MCF 10A (cell line): ENCODE results near the gene EIF6. TPM values are rescaled to one million over a fixed set of nuclear protein-coding genes. Genes with fewer than 3 reads are reported as not detected.

Experiments
- BruUV-seq: library from RNA; stranded (reverse); fragments of 400-500 nt; replicated peaks from 2 replicates; lab custom pipeline; 2021; lab: Mats Ljungman, UMichigan
- CTCF ChIA-PET: fragments of 300-600 bp; sonication (Branson Sonifier 250); formaldehyde crosslinking; extraction: SDS; loops from one replicate; lab custom pipeline; 2021; ENCODE audit warnings: antibody characterized with exemption, inconsistent platforms; lab: Yijun Ruan, JAX
- POLR2A ChIA-PET: fragments of 300-600, 350-650 bp; sonication (Branson Sonifier 250); formaldehyde crosslinking; extraction: SDS; loops from one replicate; lab custom pipeline; 2020; ENCODE audit warnings: antibody characterized with exemption, inconsistent platforms; lab: Yijun Ruan, JAX
- DNase-seq: peaks from one replicate; pipeline ENCODE4 v3.0.0-alpha.2; 2018; ENCODE audit not compliant: unreplicated experiment
- H3K27ac Mint-ChIP-seq: one replicate; pipeline ENCODE4 v1.8.0; 2022; ENCODE audit warnings: mild to moderate bottlenecking, low read depth, mixed read lengths; ENCODE audit not compliant: unreplicated experiment
- H3K27me3 Mint-ChIP-seq: one replicate; pipeline ENCODE4 v1.8.0; 2022; ENCODE audit warnings: mixed read lengths; ENCODE audit not compliant: insufficient read depth, unreplicated experiment
- H3K36me3 Mint-ChIP-seq: one replicate; pipeline ENCODE4 v1.8.0; 2022; ENCODE audit warnings: mild to moderate bottlenecking, moderate library complexity, mixed read lengths; ENCODE audit not compliant: insufficient read depth, unreplicated experiment
- H3K4me1 Mint-ChIP-seq: one replicate; pipeline ENCODE4 v1.8.0; 2022; ENCODE audit warnings: mixed read lengths; ENCODE audit not compliant: insufficient read depth, unreplicated experiment
- H3K4me3 Mint-ChIP-seq: one replicate; pipeline ENCODE4 v1.8.0; 2022; ENCODE audit warnings: mild to moderate bottlenecking, moderate library complexity, mixed read lengths; ENCODE audit not compliant: unreplicated experiment
- H3K9me3 Mint-ChIP-seq: one replicate; pipeline ENCODE4 v1.8.0; 2022; ENCODE audit warnings: mixed read lengths; ENCODE audit not compliant: unreplicated experiment
- intact Hi-C: fragments of 100-400 bp; cut with micrococcal nuclease; formaldehyde crosslinking; loops from 2 replicates; pipeline ENCODE4 v1.14.1; 2022
- total RNA-seq: library from RNA; stranded (reverse); gene quantifications from 2 replicates; pipeline ENCODE4 v1.2.3, GENCODE V29; 2022
- TF ChIP-seq, protein P1 (sequence below): fragments of 200-600 bp; IDR thresholded peaks from one replicate; pipeline ENCODE4 v1.8.0; 2022; ENCODE audit warnings: antibody characterized with exemption, mild to moderate bottlenecking; ENCODE audit not compliant: unreplicated experiment

The EIF6 gene
- total RNA-seq, 1 experiment from 2014 or later, result 322 TPM

DNA sequence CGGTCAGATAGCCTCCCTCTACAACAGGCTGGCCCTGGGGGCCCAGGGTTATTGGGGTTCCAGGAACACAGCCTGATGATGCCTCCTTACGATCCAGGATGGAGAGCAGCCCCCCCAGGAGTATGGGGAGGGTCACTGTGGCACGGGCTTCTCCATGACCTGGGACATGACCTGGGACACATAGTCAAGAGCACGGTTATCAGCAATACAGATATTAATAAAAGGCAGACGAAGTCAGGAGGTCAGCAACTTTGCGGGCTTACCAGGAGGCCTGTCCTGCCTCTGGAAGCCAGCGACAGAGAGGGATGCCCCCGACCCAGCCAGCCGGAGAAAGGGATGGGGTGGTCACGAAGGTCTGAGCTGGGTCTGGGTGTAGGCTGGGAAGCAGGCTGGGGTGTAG lies 7.4 kb downstream of the EIF6 start:
- no peak for DNase-seq
- Mint-ChIP-seq H3K4me3 (peak overlapping the region; percentile 98), H3K9me3 (no peaks in the 10 kb centered on the region), H3K4me1 (peaks cover 26% of the 10 kb centered on the region), H3K27ac (peak overlapping the region; percentile 87), H3K36me3 (peaks cover 60% of the 10 kb centered on the region), H3K27me3 (no peaks in the 10 kb centered on the region)
- POLR2A ChIA-PET, result interaction anchor here (1.0 to 7.3 kb wide), 11 partner anchors 8 to 370 kb away, joined by 3 to 92 read pairs (median 4); partner anchors contain the start of genes CEP250, EDEM2 and UQCC1
- intact Hi-C loops, result no loop called here
- BruUV-seq, result TSS peak; percentile 15
- CTCF ChIA-PET, result interaction anchor here (0.6 to 3.5 kb wide), 7 partner anchors 17 to 190 kb away, joined by 3 to 22 read pairs (median 4); no protein-coding TSS in a partner anchor
- TF ChIP-seq, protein P1, sequence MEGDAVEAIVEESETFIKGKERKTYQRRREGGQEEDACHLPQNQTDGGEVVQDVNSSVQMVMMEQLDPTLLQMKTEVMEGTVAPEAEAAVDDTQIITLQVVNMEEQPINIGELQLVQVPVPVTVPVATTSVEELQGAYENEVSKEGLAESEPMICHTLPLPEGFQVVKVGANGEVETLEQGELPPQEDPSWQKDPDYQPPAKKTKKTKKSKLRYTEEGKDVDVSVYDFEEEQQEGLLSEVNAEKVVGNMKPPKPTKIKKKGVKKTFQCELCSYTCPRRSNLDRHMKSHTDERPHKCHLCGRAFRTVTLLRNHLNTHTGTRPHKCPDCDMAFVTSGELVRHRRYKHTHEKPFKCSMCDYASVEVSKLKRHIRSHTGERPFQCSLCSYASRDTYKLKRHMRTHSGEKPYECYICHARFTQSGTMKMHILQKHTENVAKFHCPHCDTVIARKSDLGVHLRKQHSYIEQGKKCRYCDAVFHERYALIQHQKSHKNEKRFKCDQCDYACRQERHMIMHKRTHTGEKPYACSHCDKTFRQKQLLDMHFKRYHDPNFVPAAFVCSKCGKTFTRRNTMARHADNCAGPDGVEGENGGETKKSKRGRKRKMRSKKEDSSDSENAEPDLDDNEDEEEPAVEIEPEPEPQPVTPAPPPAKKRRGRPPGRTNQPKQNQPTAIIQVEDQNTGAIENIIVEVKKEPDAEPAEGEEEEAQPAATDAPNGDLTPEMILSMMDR, result no peak

DNA sequence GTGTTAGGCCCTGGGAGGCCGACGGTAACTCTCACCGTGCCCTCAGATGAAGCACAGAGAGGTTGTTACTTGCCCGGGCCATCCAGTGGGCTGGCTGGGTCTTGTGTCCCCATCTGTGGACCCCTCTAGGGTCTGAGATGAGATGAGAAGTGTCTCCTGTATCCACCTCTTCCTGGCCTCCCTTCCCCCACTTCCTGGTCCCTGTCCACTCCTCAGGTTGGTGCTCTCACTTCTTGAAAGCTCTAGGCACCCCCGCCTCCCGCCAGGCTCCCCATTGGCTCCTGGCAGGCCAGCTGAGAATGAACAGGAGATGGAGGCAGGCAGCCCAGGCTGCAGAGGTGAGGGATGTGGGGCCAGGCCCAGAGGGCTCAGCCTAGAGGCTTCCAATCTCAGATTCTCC lies 8.2 kb downstream of the EIF6 start:
- Mint-ChIP-seq H3K4me1 (peaks cover 26% of the 10 kb centered on the region), H3K4me3 (peak overlapping the region; percentile 98), H3K36me3 (peaks cover 52% of the 10 kb centered on the region), H3K9me3 (no peaks in the 10 kb centered on the region), H3K27me3 (no peaks in the 10 kb centered on the region), H3K27ac (no peak overlapping the region)
- ChIA-PET POLR2A (interaction anchor here (0.5 to 7.3 kb wide), 6 partner anchors 8 to 178 kb away, joined by 3 to 92 read pairs (median 15); partner anchors contain the start of genes CEP250, EDEM2 and EIF6), CTCF (interaction anchor here (0.6 to 1.6 kb wide), 8 partner anchors 26 to 171 kb away, joined by 3 to 9 read pairs (median 4); no protein-coding TSS in a partner anchor)
- TF ChIP-seq, protein P1, result no peak
- BruUV-seq, result no TSS peak
- DNase-seq, result no peak
- intact Hi-C loops, result no loop called here

DNA sequence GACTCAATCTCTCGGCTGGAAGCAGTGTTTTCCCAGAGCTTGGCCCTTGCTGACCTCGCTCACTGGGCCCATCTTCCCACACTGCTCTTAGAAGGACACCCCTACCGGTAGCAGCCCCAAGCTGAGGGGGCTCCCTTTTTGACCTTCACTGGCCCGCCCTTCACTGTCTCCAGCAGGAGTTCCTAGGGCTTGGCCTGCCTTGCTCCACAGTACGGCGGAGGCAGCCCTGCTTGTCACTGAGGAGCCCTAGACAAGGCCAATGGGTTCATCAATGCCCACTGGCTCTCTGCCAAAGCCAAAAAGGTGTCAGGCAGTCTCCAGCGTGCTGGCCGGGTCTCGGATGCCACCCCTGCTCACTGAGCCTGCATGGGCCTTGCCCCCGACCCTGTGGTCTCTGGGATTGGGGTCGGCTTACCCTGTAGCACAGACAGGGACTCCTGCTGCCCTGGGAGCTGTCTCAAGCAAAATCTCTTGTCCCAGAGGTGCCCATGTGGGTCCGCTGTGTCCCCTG lies 8.8 kb downstream of the EIF6 start:
- TF ChIP-seq, protein P1, result no peak
- intact Hi-C loops, result no loop called here
- Mint-ChIP-seq H3K36me3 (peaks cover 47% of the 10 kb centered on the region), H3K4me3 (no peak overlapping the region), H3K27me3 (no peaks in the 10 kb centered on the region), H3K4me1 (peaks cover 26% of the 10 kb centered on the region), H3K9me3 (no peaks in the 10 kb centered on the region), H3K27ac (no peak overlapping the region)
- DNase-seq, result no peak
- ChIA-PET CTCF (interaction anchor here (0.6 to 1.3 kb wide), 6 partner anchors 29 to 180 kb away, joined by 3 to 5 read pairs (median 3); no protein-coding TSS in a partner anchor), POLR2A (interaction anchor here (0.6 to 7.3 kb wide), 3 partner anchors 10 to 31 kb away, joined by 4 to 92 read pairs (median 4); no protein-coding TSS in a partner anchor)
- no TSS peak for BruUV-seq
